Measurements from ENCODE around the gene GNB1L. TPM values are rescaled to one million over a fixed set of nuclear protein-coding genes. Genes with fewer than 3 reads are reported as not detected.

GNB1L gene
- total and polyA plus RNA-seq, 2 of the 13 experiments (the other 11 are each of a cell fraction or from before 2014, with no cell fraction given): 2.5 to 7.4 TPM

DNA sequence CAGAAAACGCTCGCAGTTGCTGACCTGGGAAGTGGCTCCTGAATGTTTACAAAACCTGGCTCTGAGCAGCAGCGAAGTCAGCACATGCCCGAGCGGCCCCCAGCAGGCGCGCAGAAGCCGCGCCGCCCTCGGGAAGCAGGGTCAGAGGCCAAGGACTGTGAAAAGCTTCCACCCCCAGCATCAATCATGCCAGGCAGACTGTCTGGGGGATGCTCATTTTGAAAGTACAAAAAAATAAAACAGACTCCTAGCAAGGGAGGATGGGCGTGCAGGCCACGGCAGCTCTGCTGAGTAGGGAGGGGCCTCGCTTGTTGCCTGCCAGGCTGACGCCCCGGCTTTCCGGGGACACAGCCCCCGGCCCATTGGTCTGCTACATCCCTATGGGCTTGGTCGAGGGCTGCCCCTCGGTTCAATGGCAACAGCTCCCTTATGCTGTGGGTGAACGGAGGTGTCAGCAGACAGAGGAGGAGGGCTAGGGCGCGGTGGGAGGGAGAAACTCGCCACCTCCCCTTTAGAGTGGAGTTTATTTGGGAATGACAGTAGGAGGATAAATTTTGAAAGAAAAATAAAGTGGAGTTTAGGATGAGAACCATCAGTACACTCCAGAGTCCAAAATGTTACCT lies 37.7 kb upstream of the GNB1L start (continued):
- TF ChIP-seq, protein P1, sequence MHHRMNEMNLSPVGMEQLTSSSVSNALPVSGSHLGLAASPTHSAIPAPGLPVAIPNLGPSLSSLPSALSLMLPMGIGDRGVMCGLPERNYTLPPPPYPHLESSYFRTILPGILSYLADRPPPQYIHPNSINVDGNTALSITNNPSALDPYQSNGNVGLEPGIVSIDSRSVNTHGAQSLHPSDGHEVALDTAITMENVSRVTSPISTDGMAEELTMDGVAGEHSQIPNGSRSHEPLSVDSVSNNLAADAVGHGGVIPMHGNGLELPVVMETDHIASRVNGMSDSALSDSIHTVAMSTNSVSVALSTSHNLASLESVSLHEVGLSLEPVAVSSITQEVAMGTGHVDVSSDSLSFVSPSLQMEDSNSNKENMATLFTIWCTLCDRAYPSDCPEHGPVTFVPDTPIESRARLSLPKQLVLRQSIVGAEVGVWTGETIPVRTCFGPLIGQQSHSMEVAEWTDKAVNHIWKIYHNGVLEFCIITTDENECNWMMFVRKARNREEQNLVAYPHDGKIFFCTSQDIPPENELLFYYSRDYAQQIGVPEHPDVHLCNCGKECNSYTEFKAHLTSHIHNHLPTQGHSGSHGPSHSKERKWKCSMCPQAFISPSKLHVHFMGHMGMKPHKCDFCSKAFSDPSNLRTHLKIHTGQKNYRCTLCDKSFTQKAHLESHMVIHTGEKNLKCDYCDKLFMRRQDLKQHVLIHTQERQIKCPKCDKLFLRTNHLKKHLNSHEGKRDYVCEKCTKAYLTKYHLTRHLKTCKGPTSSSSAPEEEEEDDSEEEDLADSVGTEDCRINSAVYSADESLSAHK (CRISPR knock-in tag; IDR thresholded peaks at IDR 0.05; ENCODE audit: borderline replicate concordance): no peak
- TF ChIP-seq CENPT (CRISPR knock-in tag; IDR thresholded peaks at IDR 0.05; ENCODE audit: low read depth) (no peak), SALL2 (CRISPR knock-in tag; IDR thresholded peaks at IDR 0.05) (no peak), ZSCAN30 (CRISPR knock-in tag; IDR thresholded peaks at IDR 0.05) (0 out of 2 replicates have a peak, but pooled peaks have one; percentile 63), TP53 (CRISPR knock-in tag; conservative IDR thresholded peaks at IDR 0.05) (peak; percentile 89; the same call in 1 of the 2 replicates), JUND (CRISPR knock-in tag; IDR thresholded peaks at IDR 0.05) (peak; percentile 72; the same call in 1 of the 2 replicates), ZNF570 (CRISPR knock-in tag; IDR thresholded peaks at IDR 0.05; ENCODE audit: borderline replicate concordance) (peak; percentile 86), IRF2 (CRISPR knock-in tag; IDR thresholded peaks at IDR 0.05) (peak; percentile 88; the same call in 1 of the 2 replicates), RARA (CRISPR knock-in tag; IDR thresholded peaks at IDR 0.05) (peak; percentile 79), ZNF766 (CRISPR knock-in tag; IDR thresholded peaks at IDR 0.05; ENCODE audit: borderline replicate concordance) (peak; percentile 99), MTA1 (CRISPR knock-in tag; IDR thresholded peaks at IDR 0.05; ENCODE audit: borderline replicate concordance) (no peak)
- TF ChIP-seq, protein P2, sequence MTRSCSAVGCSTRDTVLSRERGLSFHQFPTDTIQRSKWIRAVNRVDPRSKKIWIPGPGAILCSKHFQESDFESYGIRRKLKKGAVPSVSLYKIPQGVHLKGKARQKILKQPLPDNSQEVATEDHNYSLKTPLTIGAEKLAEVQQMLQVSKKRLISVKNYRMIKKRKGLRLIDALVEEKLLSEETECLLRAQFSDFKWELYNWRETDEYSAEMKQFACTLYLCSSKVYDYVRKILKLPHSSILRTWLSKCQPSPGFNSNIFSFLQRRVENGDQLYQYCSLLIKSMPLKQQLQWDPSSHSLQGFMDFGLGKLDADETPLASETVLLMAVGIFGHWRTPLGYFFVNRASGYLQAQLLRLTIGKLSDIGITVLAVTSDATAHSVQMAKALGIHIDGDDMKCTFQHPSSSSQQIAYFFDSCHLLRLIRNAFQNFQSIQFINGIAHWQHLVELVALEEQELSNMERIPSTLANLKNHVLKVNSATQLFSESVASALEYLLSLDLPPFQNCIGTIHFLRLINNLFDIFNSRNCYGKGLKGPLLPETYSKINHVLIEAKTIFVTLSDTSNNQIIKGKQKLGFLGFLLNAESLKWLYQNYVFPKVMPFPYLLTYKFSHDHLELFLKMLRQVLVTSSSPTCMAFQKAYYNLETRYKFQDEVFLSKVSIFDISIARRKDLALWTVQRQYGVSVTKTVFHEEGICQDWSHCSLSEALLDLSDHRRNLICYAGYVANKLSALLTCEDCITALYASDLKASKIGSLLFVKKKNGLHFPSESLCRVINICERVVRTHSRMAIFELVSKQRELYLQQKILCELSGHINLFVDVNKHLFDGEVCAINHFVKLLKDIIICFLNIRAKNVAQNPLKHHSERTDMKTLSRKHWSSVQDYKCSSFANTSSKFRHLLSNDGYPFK (CRISPR knock-in tag; IDR thresholded peaks at IDR 0.05; ENCODE audit: borderline replicate concordance): peak; percentile 86
- TF ChIP-seq, protein P3, sequence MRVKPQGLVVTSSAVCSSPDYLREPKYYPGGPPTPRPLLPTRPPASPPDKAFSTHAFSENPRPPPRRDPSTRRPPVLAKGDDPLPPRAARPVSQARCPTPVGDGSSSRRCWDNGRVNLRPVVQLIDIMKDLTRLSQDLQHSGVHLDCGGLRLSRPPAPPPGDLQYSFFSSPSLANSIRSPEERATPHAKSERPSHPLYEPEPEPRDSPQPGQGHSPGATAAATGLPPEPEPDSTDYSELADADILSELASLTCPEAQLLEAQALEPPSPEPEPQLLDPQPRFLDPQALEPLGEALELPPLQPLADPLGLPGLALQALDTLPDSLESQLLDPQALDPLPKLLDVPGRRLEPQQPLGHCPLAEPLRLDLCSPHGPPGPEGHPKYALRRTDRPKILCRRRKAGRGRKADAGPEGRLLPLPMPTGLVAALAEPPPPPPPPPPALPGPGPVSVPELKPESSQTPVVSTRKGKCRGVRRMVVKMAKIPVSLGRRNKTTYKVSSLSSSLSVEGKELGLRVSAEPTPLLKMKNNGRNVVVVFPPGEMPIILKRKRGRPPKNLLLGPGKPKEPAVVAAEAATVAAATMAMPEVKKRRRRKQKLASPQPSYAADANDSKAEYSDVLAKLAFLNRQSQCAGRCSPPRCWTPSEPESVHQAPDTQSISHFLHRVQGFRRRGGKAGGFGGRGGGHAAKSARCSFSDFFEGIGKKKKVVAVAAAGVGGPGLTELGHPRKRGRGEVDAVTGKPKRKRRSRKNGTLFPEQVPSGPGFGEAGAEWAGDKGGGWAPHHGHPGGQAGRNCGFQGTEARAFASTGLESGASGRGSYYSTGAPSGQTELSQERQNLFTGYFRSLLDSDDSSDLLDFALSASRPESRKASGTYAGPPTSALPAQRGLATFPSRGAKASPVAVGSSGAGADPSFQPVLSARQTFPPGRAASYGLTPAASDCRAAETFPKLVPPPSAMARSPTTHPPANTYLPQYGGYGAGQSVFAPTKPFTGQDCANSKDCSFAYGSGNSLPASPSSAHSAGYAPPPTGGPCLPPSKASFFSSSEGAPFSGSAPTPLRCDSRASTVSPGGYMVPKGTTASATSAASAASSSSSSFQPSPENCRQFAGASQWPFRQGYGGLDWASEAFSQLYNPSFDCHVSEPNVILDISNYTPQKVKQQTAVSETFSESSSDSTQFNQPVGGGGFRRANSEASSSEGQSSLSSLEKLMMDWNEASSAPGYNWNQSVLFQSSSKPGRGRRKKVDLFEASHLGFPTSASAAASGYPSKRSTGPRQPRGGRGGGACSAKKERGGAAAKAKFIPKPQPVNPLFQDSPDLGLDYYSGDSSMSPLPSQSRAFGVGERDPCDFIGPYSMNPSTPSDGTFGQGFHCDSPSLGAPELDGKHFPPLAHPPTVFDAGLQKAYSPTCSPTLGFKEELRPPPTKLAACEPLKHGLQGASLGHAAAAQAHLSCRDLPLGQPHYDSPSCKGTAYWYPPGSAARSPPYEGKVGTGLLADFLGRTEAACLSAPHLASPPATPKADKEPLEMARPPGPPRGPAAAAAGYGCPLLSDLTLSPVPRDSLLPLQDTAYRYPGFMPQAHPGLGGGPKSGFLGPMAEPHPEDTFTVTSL (CRISPR knock-in tag; IDR thresholded peaks at IDR 0.05; ENCODE audit: borderline replicate concordance): peak; percentile 79; the same call in 1 of the 2 replicates
- TF ChIP-seq, protein P4, sequence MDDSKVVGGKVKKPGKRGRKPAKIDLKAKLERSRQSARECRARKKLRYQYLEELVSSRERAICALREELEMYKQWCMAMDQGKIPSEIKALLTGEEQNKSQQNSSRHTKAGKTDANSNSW (CRISPR knock-in tag; IDR thresholded peaks at IDR 0.05; ENCODE audit: borderline replicate concordance): peak; percentile 98

Data from HepG2 (cell line).